HG03060 (cell line): ENCODE results near the gene LRRC14B.
"Not testable (repeated sequence)": the region's sequence is repeated elsewhere in the genome, so short reads cannot be mapped to it uniquely, and the experiment has no call there.

Source experiments
- ATAC-seq: cut with Tn5 transposase; IDR thresholded peaks from one replicate; pipeline ENCODE4 v1.9.1; 2021; ENCODE audit warnings: low read depth, moderate number of reproducible peaks; ENCODE audit not compliant: unreplicated experiment

LRRC14B gene

GRCh38 chr5:204001-204400 lies 12.7 kb downstream of the LRRC14B start:
- no peak for ATAC-seq

DNA sequence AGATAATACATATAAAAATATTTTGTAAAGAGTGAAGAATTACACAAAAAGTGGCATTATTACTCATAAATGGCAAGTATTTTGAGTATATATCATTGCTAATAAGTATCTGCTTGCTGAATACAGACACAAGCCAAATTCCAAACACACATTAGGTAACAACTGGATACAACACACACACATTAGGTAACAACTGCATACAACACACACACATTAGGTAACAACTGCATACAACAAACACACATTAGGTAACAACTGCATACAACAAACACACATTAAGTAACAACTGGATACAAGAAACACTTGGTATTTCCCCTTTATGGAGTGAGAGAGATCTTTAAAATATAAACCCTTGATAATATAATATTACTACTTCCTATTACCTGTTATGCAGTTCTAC lies 13.2 kb downstream of the LRRC14B start:
- no peak for ATAC-seq

DNA sequence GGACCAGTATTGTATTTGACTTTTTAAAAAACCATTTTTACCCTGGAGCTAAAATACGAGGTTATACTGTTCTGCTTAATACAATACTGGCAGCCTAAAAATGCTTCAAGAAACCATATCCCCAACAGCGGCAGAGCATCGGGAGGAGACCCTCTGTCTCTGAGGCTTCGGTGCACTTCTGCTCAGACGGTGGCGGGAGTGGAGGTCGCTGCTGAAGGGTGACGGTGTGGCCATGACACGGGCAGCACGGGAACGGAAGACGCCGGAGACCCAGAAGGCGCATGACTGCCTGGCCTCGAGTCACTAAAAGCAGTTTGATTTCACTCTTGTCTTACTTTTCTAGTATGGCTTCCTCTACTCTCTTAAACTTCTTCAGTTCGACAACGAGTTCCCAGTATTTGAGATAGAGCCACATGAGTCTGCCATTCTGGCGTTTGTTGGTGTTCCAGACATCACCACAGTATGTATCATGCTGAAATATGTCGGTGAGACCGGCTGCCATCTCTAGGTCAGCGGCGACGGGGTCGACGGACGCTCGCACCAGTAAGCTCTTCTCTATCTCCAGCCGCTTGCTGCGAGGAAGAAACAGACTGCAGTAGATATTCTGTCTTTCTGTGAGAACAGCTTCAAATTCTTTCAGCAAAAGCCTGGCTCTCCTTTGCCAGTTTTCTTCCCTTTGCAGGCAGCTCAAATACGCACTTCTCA lies 13.8 kb downstream of the LRRC14B start:
- no peak for ATAC-seq

GRCh38 chr5:206406-206805 lies 15.1 kb downstream of the LRRC14B start:
- ATAC-seq = no peak

GRCh38 chr5:206927-207536 lies 15.7 kb downstream of the LRRC14B start:
- ATAC-seq = no peak

DNA sequence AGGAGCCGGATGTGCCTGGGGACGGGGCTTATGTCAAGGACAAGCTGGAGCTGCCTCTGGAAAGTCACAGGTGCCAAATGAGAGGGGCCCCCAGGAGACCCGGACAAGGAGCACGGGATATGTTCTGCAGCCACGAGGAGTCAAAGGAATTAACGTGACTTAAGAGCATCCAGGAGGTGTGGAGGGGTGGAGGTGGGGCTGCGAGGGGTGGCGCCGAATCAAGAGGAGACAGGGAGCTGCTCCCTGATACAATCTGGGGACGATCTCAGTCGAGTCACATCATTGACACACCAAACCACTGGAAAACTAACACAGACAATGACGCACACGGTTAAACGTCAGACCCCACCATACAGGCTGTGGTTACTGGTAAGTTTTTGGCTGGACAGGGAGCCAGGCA lies 16.3 kb downstream of the LRRC14B start:
- ATAC-seq = no peak

DNA sequence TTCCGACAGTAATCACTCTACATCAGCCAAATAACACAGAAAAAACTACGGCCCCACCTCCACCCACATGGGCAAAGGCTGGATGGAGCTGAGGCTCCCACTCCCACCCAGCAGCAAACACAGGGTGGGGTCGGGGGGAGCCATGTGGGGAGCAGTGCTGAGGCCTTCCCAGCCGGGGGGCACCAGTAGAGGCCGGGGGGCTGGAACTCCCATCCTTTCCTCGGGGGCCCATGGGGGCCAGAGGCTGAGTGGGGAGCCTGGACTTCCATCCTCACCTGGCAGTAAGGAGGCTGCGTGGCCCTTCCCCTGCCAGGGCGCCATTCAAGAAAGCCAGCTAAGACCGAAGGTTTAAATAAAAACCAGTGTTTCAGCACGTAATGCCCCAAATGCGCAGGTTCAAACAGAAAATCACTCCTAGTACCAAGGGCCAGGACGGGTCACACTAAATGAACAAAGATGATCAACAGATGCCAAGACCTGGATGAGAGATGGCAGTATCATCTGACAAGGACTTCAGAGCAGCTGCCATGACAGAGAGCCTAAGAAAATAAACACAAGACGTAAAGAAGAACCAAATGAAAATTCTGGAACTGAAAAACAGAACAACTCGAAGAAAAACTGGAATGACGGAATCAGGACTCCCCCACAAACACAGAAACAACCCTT lies 17.3 kb downstream of the LRRC14B start:
- ATAC-seq = no peak

DNA sequence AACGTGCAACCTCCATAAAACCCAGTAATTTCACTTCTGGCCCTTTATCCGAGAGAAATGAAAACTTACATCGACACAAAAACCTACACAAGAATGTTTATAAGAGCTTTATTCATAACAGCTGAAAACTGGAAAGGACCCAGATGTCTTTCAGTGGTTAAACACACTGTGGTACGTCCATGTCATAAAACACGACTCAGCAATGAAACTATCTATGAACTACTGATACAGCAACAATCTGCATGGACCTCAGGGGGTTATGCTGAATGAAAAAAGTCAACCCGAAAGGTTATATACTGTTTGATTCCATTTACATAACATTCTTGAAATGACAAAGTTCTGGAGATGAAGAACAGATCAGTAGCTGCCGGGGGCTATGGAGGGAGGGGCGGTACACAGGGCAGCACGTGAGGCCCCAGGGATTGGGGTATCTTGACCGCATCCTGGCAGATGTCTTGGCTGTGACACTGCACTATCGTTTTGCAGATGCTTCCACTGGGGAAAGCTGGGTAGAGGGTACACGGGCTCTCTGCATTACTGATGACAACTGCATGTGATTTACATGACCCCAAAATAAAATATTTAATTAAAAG lies 22.6 kb downstream of the LRRC14B start:
- ATAC-seq = no peak

DNA sequence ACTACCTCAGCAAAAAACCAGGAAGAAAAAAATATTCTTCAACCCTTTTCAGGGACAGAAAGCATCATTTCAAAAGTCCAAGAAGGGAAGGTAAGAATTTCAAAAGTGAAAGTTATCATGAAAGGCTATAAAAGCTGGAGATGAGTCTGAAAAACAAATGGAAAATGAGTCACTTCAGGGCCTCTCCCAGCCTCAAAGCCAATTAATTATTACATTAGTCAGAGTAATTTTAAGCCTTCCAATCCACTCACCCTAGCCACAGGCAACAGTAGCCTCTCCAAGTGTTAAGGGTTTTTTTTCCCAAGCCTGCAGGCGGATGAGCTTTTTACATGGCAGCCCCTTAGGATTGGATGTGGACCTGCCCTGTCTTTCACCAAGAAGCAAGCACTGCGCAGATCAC lies 24.0 kb downstream of the LRRC14B start:
- ATAC-seq = not testable (repeated sequence)

- ATAC-seq = not testable (repeated sequence)
Measured at GRCh38 chr5:216076-216475, 24.8 kb downstream of the LRRC14B start.

DNA sequence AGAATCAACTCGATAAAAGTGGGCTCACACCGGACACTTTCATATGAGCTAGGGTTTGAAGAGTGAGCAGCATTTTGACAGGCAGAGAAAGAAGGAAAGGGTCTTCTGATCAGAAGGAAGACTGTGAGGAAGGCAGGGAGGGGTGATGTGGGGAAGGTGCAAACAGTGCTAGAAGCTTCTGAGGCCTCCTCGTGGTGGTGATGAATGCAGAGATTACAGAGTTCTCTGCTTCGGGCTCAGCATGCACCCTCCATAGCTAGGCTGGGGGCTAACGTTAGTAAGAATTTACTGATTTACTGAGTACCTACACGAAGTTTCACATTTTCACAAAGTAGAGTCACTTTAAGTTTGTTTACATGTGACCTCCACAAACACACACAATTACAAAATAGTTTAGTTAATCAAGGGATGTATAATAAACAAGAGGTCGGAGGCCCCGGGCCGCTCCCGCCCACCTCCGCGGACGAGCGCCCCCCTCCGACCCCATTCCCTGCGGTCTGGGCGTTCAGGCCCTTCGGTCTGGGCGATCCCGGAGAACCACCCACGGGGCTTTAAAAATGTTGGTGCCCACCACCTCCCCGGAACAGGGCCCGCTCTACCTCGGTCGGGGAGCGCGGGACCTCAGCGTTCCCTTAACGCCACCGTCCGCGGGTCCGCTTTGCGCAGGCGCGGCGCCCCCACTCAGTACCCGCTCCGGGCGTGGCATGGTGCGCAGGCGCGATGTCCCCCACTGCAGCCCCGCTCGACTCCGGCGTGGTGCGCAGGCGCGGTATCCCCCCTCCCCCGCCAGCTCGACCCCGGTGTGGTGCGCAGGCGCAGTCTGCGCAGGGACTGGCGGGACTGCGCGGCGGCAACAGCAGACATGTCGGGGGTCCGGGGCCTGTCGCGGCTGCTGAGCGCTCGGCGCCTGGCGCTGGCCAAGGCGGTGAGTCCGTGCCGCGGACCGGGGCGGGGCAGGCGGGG lies 26.5 kb downstream of the LRRC14B start, which contains the start of the genes CCDC127 and SDHA:
TSS of gene CCDC127 (minus strand) at position 660 of the 963 bp plus-strand sequence. CDS start 1,304 bp downstream, outside the sequence.
TSS of gene SDHA (plus strand) at position 827 of the 963 bp plus-strand sequence. CDS start at position 863, 36 bp downstream.
- ATAC-seq = peak; percentile 53

GRCh38 chr5:218457-219291 lies 27.4 kb downstream of the LRRC14B start:
- peak; percentile 8 for ATAC-seq

DNA sequence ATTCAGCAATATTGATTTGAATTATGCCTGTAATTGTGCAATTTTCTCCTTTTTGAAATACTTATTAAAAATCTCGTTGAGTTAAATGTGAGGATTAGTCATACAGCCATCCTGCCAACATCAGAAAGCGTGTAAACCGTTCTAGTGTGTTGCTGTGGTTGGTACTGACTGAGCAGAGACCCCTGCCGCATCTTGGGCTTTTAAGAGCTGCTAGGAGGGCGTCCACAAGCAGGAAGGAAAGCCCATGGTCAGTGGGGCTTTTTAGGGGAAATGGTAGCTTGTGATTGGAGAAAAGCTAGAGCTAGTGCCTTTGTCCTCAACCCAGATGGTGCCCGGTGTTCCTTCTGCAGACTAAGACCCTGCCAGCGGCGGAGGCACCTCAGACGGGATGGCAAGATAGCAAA lies 28.2 kb downstream of the LRRC14B start:
- ATAC-seq = no peak

DNA sequence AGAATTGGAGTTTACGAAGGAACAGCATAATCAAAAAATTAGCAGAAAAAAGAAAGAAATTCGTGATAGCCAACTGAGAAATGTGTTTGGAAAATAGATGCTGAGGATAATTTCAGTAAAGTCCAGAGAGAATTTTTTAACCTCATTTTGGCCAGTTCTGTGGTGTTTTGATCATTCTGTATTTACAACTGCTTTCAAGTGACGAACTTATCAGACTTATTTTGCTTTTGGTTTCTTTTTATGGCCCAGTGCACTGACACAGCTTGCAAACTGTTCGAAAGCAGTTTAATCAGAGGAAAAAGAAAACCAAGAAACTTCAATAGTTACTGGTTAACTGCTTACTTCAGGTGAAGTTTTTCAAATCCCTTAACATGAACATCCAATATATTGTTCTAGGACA lies 28.7 kb downstream of the LRRC14B start:
- no peak for ATAC-seq

- not testable (repeated sequence) for ATAC-seq
Measured at GRCh38 chr5:222951-223715, 31.8 kb downstream of the LRRC14B start.

DNA sequence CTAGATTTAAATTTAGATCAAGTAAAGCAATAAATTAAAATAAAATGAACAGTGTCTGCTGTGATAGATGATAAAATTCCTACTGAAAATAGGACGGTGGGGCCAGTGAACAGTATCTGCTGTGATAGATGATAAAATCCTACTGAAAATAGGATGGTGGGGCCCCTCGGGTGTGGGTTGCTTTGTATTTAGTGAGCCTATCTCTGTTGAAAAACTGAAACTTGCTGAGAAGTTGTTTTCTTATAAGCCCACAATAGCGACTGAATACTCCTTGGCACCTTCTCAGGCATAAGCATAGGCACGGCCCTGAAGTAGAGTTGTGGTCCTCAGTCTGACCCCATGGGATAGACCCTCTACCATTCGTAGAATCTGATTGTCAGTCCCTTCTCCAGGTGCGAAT lies 32.5 kb downstream of the LRRC14B start:
- no peak for ATAC-seq

DNA sequence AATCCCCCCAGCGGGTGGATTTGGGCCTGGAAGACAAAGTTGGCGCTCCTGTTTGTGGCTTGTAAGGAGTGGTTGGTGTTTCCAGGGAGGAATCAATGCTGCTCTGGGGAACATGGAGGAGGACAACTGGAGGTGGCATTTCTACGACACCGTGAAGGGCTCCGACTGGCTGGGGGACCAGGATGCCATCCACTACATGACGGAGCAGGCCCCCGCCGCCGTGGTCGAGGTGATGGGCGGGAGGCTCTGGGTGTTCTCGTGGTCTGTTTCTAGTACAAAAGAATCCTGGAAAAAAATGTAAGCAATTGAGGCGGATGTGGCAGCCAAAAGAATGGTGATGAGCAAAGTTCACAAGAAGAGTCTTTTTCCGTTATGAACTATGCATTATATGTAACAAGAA lies 34.0 kb downstream of the LRRC14B start:
- ATAC-seq = no peak

GRCh38 chr5:227375-227774 lies 36.1 kb downstream of the LRRC14B start:
- not testable (repeated sequence) for ATAC-seq
